ACHN (cell line): ENCODE measurements around the gene CDC42SE2.
"Not testable (repeated sequence)": the region's sequence is repeated elsewhere in the genome, so short reads cannot be mapped to it uniquely, and the experiment has no call there.

Source experiments
- DNase-seq: peaks from one replicate; pipeline ENCODE4 v3.0.0-alpha.2; 2015
- in situ Hi-C: cut with HindIII; loops from 2 replicates; pipeline ENCODE4 v1.10.0; 2017; ENCODE audit warnings: low sequenced_read_pairs, low pct_ligation_motif_present, low pct_unique_long_range_greater_than_20kb

The CDC42SE2 gene

GRCh38 chr5:131302506-131302905 is 38.7 kb downstream of the CDC42SE2 start:
- no peak for DNase-seq
- in situ Hi-C loops = no loop called here

GRCh38 chr5:131303537-131303936 is 39.7 kb downstream of the CDC42SE2 start:
- in situ Hi-C loops = no loop called here
- DNase-seq = no peak

GRCh38 chr5:131304414-131304813 is 40.6 kb downstream of the CDC42SE2 start:
- in situ Hi-C loops = no loop called here
- DNase-seq = no peak

- DNase-seq = no peak
- in situ Hi-C loops = no loop called here
Observed at GRCh38 chr5:131305138-131305689, 41.4 kb downstream of the CDC42SE2 start.

- no peak for DNase-seq
- in situ Hi-C loops = no loop called here
Observed at GRCh38 chr5:131305906-131306305, 42.1 kb downstream of the CDC42SE2 start.

- in situ Hi-C loops, DNase-seq: not testable (repeated sequence)
Observed at GRCh38 chr5:131312235-131312772, 48.5 kb downstream of the CDC42SE2 start.

GRCh38 chr5:131316026-131316425 is 52.2 kb downstream of the CDC42SE2 start:
- DNase-seq = no peak
- in situ Hi-C loops = no loop called here

GRCh38 chr5:131316822-131317221 is 53.0 kb downstream of the CDC42SE2 start:
- in situ Hi-C loops = no loop called here
- DNase-seq = no peak

- no peak for DNase-seq
Observed at GRCh38 chr5:131318455-131318854, 54.6 kb downstream of the CDC42SE2 start.

GRCh38 chr5:131321066-131321465 is 57.2 kb downstream of the CDC42SE2 start:
- DNase-seq = no peak
- in situ Hi-C loops = no loop called here

More at GRCh38 chr5:131318455-131318854, 54.6 kb downstream of the CDC42SE2 start:
- in situ Hi-C loops = no loop called here

GRCh38 chr5:131322926-131323325 is 59.1 kb downstream of the CDC42SE2 start:
- in situ Hi-C loops = no loop called here

GRCh38 chr5:131323378-131323777 is 59.5 kb downstream of the CDC42SE2 start:
- in situ Hi-C loops = no loop called here
- DNase-seq = no peak

More at GRCh38 chr5:131322926-131323325, 59.1 kb downstream of the CDC42SE2 start:
- no peak for DNase-seq

- in situ Hi-C loops = no loop called here
- DNase-seq = no peak
Observed at GRCh38 chr5:131324303-131324702, 60.5 kb downstream of the CDC42SE2 start.

- in situ Hi-C loops = no loop called here
- DNase-seq = no peak
Observed at GRCh38 chr5:131328536-131329285, 64.9 kb downstream of the CDC42SE2 start.

GRCh38 chr5:131329286-131329560 is 65.4 kb downstream of the CDC42SE2 start:
- DNase-seq = no peak
- in situ Hi-C loops = no loop called here

GRCh38 chr5:131330031-131330430 is 66.2 kb downstream of the CDC42SE2 start:
- in situ Hi-C loops = no loop called here

GRCh38 chr5:131335756-131336155 is 71.9 kb downstream of the CDC42SE2 start:
- in situ Hi-C loops, DNase-seq: not testable (repeated sequence)

More at GRCh38 chr5:131330031-131330430, 66.2 kb downstream of the CDC42SE2 start:
- no peak for DNase-seq

- in situ Hi-C loops, DNase-seq: not testable (repeated sequence)
Observed at GRCh38 chr5:131336801-131337200, 72.9 kb downstream of the CDC42SE2 start.

- DNase-seq, in situ Hi-C loops: not testable (repeated sequence)
Observed at GRCh38 chr5:131337240-131338050, 73.6 kb downstream of the CDC42SE2 start.
